Measurements from ENCODE around the gene ZNF814.
"Not testable (repeated sequence)": the region's sequence is repeated elsewhere in the genome, so short reads cannot be mapped to it uniquely, and the experiment has no call there.

DNA sequence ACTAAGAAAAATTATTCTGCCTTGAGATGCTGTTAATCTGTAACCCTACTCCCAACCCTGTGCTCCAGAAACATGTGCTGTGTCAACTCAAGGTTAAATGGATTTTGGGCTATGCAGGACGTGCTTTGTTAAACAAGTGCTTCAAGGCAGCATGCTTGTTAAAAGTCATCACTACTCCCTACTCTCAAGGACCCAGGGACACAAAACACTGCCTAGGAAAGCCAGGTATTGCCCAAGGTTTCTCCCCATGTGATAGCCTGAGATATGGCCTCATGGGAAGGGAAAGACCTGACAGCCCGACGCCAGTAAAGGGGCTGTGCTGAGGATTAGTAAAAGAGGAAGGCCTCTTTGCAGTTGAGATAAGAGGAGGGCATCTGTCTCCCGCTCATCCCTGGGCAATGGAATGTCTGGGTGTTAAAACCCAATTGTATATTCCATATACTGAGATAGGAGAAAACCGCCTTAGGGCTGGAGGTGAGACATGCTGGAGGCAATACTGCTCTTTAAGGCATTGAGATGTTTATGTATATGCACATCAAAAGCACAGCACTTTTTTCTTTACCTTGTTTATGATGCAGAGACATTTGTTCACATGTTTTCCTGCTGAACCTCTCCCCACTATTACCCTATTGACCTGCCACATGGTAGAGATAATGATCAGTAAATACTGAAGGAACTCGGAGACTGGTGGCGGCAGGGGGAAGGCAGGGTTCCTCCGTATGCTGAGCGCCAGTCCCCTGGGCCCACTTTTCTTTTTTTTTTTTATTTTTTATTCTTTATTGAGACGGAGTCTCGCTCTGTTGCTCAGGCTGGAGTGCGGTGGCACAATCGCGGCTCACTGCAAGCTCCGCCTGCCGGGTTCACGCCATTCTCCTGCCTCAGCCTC is 78.2 kb downstream of the ZNF814 start:
- TF ChIP-seq CTCF, POLR2A (IDR thresholded peaks at IDR 0.05): not testable (repeated sequence)
